Astrocyte of the spinal cord (primary cell): Measurements from ENCODE around the gene NSL1.

Experiments used
- DNase-seq: peaks from one replicate; pipeline ENCODE4 v3.0.0; 2011; ENCODE audit warnings: low read depth, low spot score
- H3K4me3 ChIP-seq: 2 replicates; pipeline ENCODE4 v1.5.1; 2011; ENCODE audit warnings: low read depth, mild to moderate bottlenecking, low read length, moderate library complexity
- in situ Hi-C: cut with HindIII; loops from 2 replicates; pipeline ENCODE4 v1.10.0; 2017; ENCODE audit warnings: low sequenced_read_pairs
- TF ChIP-seq, protein P1 (sequence below): IDR thresholded peaks from 2 replicates; pipeline ENCODE4 v1.5.1; 2012; ENCODE audit warnings: low read depth, mild to moderate bottlenecking, low read length, inconsistent platforms

Gene NSL1

GRCh38 chr1:212762839-212763238, 28.7 kb downstream of the NSL1 start:
- H3K4me3 ChIP-seq: no peak overlapping the region
- DNase-seq: no peak
- in situ Hi-C loops: no loop called here
- TF ChIP-seq, protein P1, sequence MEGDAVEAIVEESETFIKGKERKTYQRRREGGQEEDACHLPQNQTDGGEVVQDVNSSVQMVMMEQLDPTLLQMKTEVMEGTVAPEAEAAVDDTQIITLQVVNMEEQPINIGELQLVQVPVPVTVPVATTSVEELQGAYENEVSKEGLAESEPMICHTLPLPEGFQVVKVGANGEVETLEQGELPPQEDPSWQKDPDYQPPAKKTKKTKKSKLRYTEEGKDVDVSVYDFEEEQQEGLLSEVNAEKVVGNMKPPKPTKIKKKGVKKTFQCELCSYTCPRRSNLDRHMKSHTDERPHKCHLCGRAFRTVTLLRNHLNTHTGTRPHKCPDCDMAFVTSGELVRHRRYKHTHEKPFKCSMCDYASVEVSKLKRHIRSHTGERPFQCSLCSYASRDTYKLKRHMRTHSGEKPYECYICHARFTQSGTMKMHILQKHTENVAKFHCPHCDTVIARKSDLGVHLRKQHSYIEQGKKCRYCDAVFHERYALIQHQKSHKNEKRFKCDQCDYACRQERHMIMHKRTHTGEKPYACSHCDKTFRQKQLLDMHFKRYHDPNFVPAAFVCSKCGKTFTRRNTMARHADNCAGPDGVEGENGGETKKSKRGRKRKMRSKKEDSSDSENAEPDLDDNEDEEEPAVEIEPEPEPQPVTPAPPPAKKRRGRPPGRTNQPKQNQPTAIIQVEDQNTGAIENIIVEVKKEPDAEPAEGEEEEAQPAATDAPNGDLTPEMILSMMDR: no peak

DNA sequence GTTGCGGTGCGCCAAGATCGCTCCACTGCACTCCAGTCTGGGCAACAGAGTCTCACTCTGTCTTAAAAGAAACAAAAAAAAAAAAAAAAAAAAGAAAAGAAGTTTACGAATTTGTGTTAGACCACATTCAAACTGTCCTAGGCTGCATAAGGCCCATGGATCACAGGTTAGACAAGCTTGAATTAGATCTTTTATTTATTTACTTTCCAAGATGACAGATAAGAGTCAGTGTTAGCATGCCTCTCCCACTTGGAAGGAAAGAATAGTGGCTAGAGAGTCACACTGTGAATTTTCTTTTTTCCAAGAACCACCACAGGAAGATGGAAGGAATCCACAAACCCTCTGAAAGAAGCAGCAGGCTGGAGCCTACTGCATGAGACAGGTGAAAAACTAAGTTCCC, 29.3 kb downstream of the NSL1 start:
- in situ Hi-C loops: no loop called here
- no peak for DNase-seq
- TF ChIP-seq, protein P1: no peak
- H3K4me3 ChIP-seq: no peak overlapping the region

GRCh38 chr1:212760126-212760823, 31.3 kb downstream of the NSL1 start:
- TF ChIP-seq, protein P1: peak; percentile 34
- in situ Hi-C loops: no loop called here
- DNase-seq: no peak
- no peak overlapping the region for H3K4me3 ChIP-seq

DNA sequence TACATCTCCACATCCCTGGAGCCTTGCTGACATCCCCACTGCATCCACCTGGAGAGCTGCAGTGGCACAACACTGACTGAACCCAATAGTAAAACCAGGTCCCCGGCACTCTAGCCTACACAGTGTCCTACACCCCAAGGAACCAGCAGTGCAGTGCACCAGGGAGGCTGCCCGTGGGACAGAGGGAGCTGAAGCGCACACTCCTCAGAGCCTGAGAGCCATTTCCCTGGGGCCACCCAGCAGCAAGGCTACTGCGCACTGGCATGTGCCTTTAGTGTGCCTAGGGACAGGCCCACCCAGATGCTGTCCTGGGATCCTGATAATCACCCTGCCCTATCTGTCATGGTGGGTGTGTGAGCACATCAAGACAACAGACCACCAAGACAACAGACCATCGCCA, 31.9 kb downstream of the NSL1 start:
- in situ Hi-C loops: no loop called here
- TF ChIP-seq, protein P1: no peak
- H3K4me3 ChIP-seq: no peak overlapping the region
- no peak for DNase-seq

GRCh38 chr1:212754680-212755079, 36.9 kb downstream of the NSL1 start:
- TF ChIP-seq, protein P1: no peak
- no peak overlapping the region for H3K4me3 ChIP-seq
- in situ Hi-C loops: no loop called here
- no peak for DNase-seq

GRCh38 chr1:212754193-212754592, 37.4 kb downstream of the NSL1 start:
- in situ Hi-C loops: no loop called here
- TF ChIP-seq, protein P1: no peak
- no peak overlapping the region for H3K4me3 ChIP-seq
- no peak for DNase-seq
